Measurements from ENCODE around the gene CEP95. TPM values are rescaled to one million over a fixed set of nuclear protein-coding genes. Genes with fewer than 3 reads are reported as not detected.
A peak's percentile ranks its signal among the peaks of the same experiment; 100 is the strongest.

The CEP95 gene
- polyA plus RNA-seq, 2 of the 4 experiments (the other 2 are of a cell fraction), result 30.0 to 73.0 TPM

- CTCF ChIA-PET, result interaction anchor here (0.6 to 12.8 kb wide), 7 partner anchors 8 to 185 kb away, joined by 3 to 300 read pairs (median 4); partner anchors contain the start of genes CEP95 and DDX5
- H3K4me1 ChIP-seq, result peaks cover 71% of the 10 kb centered on the region
- ATAC-seq (no peak), DNase-seq (ENCODE audit: low read depth in 1 of 2, low spot score in 1 of 2) (no peak), FAIRE-seq (no peak)
- peak overlapping the region; percentile 86; the same call in 2 of the 3 replicates for H3K4me2 ChIP-seq
- H3K9me3 ChIP-seq, result no peaks in the 10 kb centered on the region
- 72% methylated on average over 7 of the region's 7 CpGs for WGBS (ENCODE audit: missing lambda C conversion rate)
- H3K4me3 ChIP-seq, result no peak overlapping the region
- POLR2A ChIA-PET, result interaction anchor here (0.8 to 3.3 kb wide), 4 partner anchors 8 to 148 kb away, joined by 3 to 132 read pairs (median 6); partner anchors contain the start of genes CEP95 and DDX5
- no peak overlapping the region for H3K27ac ChIP-seq
- peak; percentile 41 for TF ChIP-seq CHD2 (IDR thresholded peaks at IDR 0.05; ENCODE audit: low read length, partially characterized antibody)
- no peak for TF ChIP-seq POLR2A (IDR thresholded peaks at IDR 0.05; ENCODE audit: low read length)
- peak; percentile 99 for TF ChIP-seq POLR2AphosphoS2 (conservative IDR thresholded peaks at IDR 0.05; ENCODE audit: low read length)
- no peak; the same call in none of the 2 replicates for TF ChIP-seq HOXB5 (CRISPR knock-in tag; IDR thresholded peaks at IDR 0.05)
- TF ChIP-seq CTCF (IDR thresholded peaks at IDR 0.05), result no peak
- TF ChIP-seq ZNF302 (CRISPR knock-in tag; IDR thresholded peaks at IDR 0.05), result no peak
- TF ChIP-seq RCOR1 (IDR thresholded peaks at IDR 0.05; ENCODE audit: low read depth, low read length), result no peak
- TF ChIP-seq E2F6 (IDR thresholded peaks at IDR 0.05; ENCODE audit: borderline replicate concordance, low read depth), result no peak
- peak; percentile 97 for TF ChIP-seq TFCP2L1 (CRISPR knock-in tag; IDR thresholded peaks at IDR 0.05)
- no peak; a peak in 1 of 5 replicates for TF ChIP-seq JUN (IDR thresholded peaks at IDR 0.05)
- no peak for TF ChIP-seq CBX2 (IDR thresholded peaks at IDR 0.05; ENCODE audit: borderline replicate concordance, low read depth)
- no peak for TF ChIP-seq MAZ (IDR thresholded peaks at IDR 0.05; ENCODE audit: borderline replicate concordance, low read depth, low read length)
- peak; percentile 55; the same call in 1 of the 2 replicates for TF ChIP-seq ATOH8 (CRISPR knock-in tag; IDR thresholded peaks at IDR 0.05; ENCODE audit: low read depth)
- no peak for TF ChIP-seq USF2 (IDR thresholded peaks at IDR 0.05)
- TF ChIP-seq RFX5 (IDR thresholded peaks at IDR 0.05), result no peak
- TF ChIP-seq FOSB (CRISPR knock-in tag; IDR thresholded peaks at IDR 0.05), result peak; percentile 95
- TF ChIP-seq RAD21 (conservative IDR thresholded peaks at IDR 0.05 in 1 of 2, IDR thresholded peaks at IDR 0.05 in 1 of 2), result no peak
- no peak for TF ChIP-seq BHLHE40 (IDR thresholded peaks at IDR 0.05; ENCODE audit: low read depth, low read length)
- TF ChIP-seq HDAC2 (IDR thresholded peaks at IDR 0.05), result no peak
- no peak for TF ChIP-seq MAX (IDR thresholded peaks at IDR 0.05)
- peak; percentile 55; the same call in 1 of the 2 replicates for TF ChIP-seq REST (IDR thresholded peaks at IDR 0.05)
- TF ChIP-seq ZSCAN20 (CRISPR knock-in tag; IDR thresholded peaks at IDR 0.05), result 0 out of 2 replicates have a peak, but pooled peaks have one; percentile 19
- TF ChIP-seq KDM1A (IDR thresholded peaks at IDR 0.05; ENCODE audit: low read depth), result no peak
- TF ChIP-seq SREBF2 (IDR thresholded peaks at IDR 0.05), result no peak
- 0 out of 3 replicates have a peak, but pooled peaks have one; percentile 18 for TF ChIP-seq BCL3 (IDR thresholded peaks at IDR 0.05)
- no peak for TF ChIP-seq ZC3H11A (IDR thresholded peaks at IDR 0.05)
- TF ChIP-seq HMGXB4 (CRISPR knock-in tag; IDR thresholded peaks at IDR 0.05; ENCODE audit: borderline replicate concordance), result peak; percentile 90
These were observed 8.2 kb upstream of the CEP95 start for GRCh38 chr17:64498308-64499203.

All from A549 (cell line).